H9 (cell line): Measurements from ENCODE around the gene RLN3. TPM values are rescaled to one million over a fixed set of nuclear protein-coding genes. Genes with fewer than 3 reads are reported as not detected.

Experiments used
- DNase-seq: peaks from one replicate; pipeline ENCODE4 v3.0.0-alpha.2; 2017
- H2AFZ ChIP-seq: one replicate; pipeline ENCODE4 v1.6.1; 2013; ENCODE audit warnings: mild to moderate bottlenecking, low read length, control low read depth, moderate library complexity
- H2AK5ac ChIP-seq: 2 replicates; pipeline ENCODE4 v1.6.1; 2013; ENCODE audit warnings: low read length, control low read depth, mixed read lengths; ENCODE audit not compliant: insufficient read length
- H2BK120ac ChIP-seq: one replicate; pipeline ENCODE4 v1.6.1; 2013; ENCODE audit warnings: low read depth, mild to moderate bottlenecking, low read length, control low read depth, inconsistent platforms; ENCODE audit not compliant: poor library complexity, severe bottlenecking
- H2BK12ac ChIP-seq: 2 replicates; pipeline ENCODE4 v1.6.1; 2013; ENCODE audit warnings: low read length, control low read depth, mixed read lengths, low read depth; ENCODE audit not compliant: insufficient read length
- H2BK15ac ChIP-seq: 2 replicates; pipeline ENCODE4 v1.6.1; 2013; ENCODE audit warnings: low read depth, low read length, control low read depth
- H2BK20ac ChIP-seq: one replicate; pipeline ENCODE4 v1.6.1; 2013; ENCODE audit warnings: low read depth, mild to moderate bottlenecking, low read length, control low read depth, inconsistent platforms; ENCODE audit not compliant: poor library complexity, severe bottlenecking
- H2BK5ac ChIP-seq: 2 replicates; pipeline ENCODE4 v1.6.1; 2013; ENCODE audit warnings: low read length, control low read depth, mixed read lengths; ENCODE audit not compliant: insufficient read length
- H3K14ac ChIP-seq: 2 replicates; pipeline ENCODE4 v1.6.1; 2013; ENCODE audit warnings: low read length, control low read depth; ENCODE audit not compliant: insufficient read depth
- H3K18ac ChIP-seq: 2 replicates; pipeline ENCODE4 v1.6.1; 2013; ENCODE audit warnings: low read depth, mild to moderate bottlenecking, mixed read lengths, low read length, control low read depth; ENCODE audit not compliant: insufficient read length
- H3K23ac ChIP-seq: 2 replicates; pipeline ENCODE4 v1.6.1; 2013; ENCODE audit warnings: low read length, control low read depth, mixed read lengths, low read depth; ENCODE audit not compliant: insufficient read length
- H3K23me2 ChIP-seq: 2 replicates; pipeline ENCODE4 v1.6.1; 2013; ENCODE audit warnings: low read depth, mild to moderate bottlenecking, mixed read lengths, low read length, control low read depth; ENCODE audit not compliant: insufficient read length, poor library complexity, severe bottlenecking
- H3K27ac ChIP-seq: 2 replicates; pipeline ENCODE4 v1.5.1; 2013; ENCODE audit warnings: low read length, control low read depth, mixed read lengths, low read depth; ENCODE audit not compliant: insufficient read length
- H3K27me3 ChIP-seq: 2 replicates; pipeline ENCODE4 v1.6.1; 2013; ENCODE audit warnings: low read length, control low read depth, inconsistent platforms; ENCODE audit not compliant: insufficient read depth
- H3K4ac ChIP-seq: 2 replicates; pipeline ENCODE4 v1.6.1; 2013; ENCODE audit warnings: low read depth, mild to moderate bottlenecking, control low read depth, inconsistent platforms, low read length, moderate library complexity
- H3K4me1 ChIP-seq: 2 replicates; pipeline ENCODE4 v1.6.1; 2013; ENCODE audit warnings: low read length, control low read depth, inconsistent platforms; ENCODE audit not compliant: insufficient read depth
- H3K4me2 ChIP-seq: 2 replicates; pipeline ENCODE4 v1.6.1; 2013; ENCODE audit warnings: low read length, control low read depth, mixed read lengths; ENCODE audit not compliant: insufficient read length, insufficient read depth
- H3K56ac ChIP-seq: 2 replicates; pipeline ENCODE4 v1.6.1; 2013; ENCODE audit warnings: low read depth, mild to moderate bottlenecking, mixed read lengths, low read length, control low read depth; ENCODE audit not compliant: insufficient read length
- H3K79me1 ChIP-seq: 2 replicates; pipeline ENCODE4 v1.6.1; 2013; ENCODE audit warnings: low read depth, mild to moderate bottlenecking, moderate library complexity, low read length, control low read depth, inconsistent platforms; ENCODE audit not compliant: insufficient read depth, poor library complexity, severe bottlenecking
- H3K79me2 ChIP-seq: 2 replicates; pipeline ENCODE4 v1.6.1; 2013; ENCODE audit warnings: low read length, control low read depth, inconsistent platforms; ENCODE audit not compliant: insufficient read depth
- H3K9ac ChIP-seq: 2 replicates; pipeline ENCODE4 v1.6.1; 2013; ENCODE audit warnings: low read length, control low read depth, mixed read lengths; ENCODE audit not compliant: insufficient read length; ENCODE audit errors: extremely low read depth
- H3K9me3 ChIP-seq: one replicate; pipeline ENCODE4 v1.6.1; 2013; ENCODE audit warnings: low read depth, low read length, inconsistent platforms; ENCODE audit not compliant: control insufficient read depth
- H3T11ph ChIP-seq: one replicate; pipeline ENCODE4 v1.6.1; 2013; ENCODE audit warnings: mild to moderate bottlenecking, low read length, control low read depth, inconsistent platforms
- H4K20me1 ChIP-seq: one replicate; pipeline ENCODE4 v1.6.1; 2013; ENCODE audit not compliant: control insufficient read depth, insufficient read length, insufficient read depth
- H4K5ac ChIP-seq: 2 replicates; pipeline ENCODE4 v1.6.1; 2013; ENCODE audit warnings: low read depth, mild to moderate bottlenecking, mixed read lengths, low read length, control low read depth; ENCODE audit not compliant: insufficient read length
- H4K8ac ChIP-seq: replicated peaks from 2 replicates; pipeline ENCODE4 v1.6.1; 2013; ENCODE audit warnings: low read length, control low read depth, mixed read lengths, low read depth; ENCODE audit not compliant: insufficient read length
- H4K91ac ChIP-seq: 2 replicates; pipeline ENCODE4 v1.6.1; 2013; ENCODE audit warnings: low read depth, mild to moderate bottlenecking, moderate library complexity, mixed read lengths, low read length, control low read depth; ENCODE audit not compliant: insufficient read length
- H3K27ac Mint-ChIP-seq, 3 experiments: 2 replicates in 2 of 3; 3 replicates in 1 of 3; pipeline ENCODE4 v1.8.0; 2020 to 2021; ENCODE audit warnings: mixed read lengths in 3 of 3, mild to moderate bottlenecking in 1 of 3, moderate library complexity in 1 of 3
- H3K27me3 Mint-ChIP-seq: 2 replicates; pipeline ENCODE4 v1.8.0; 2021; ENCODE audit warnings: low read depth, mild to moderate bottlenecking, moderate library complexity, mixed read lengths
- H3K36me3 Mint-ChIP-seq, 3 experiments: 2 replicates in 2 of 3; 3 replicates in 1 of 3; pipeline ENCODE4 v1.8.0; 2020 to 2021; ENCODE audit warnings: low read depth in 3 of 3, mixed read lengths in 3 of 3; ENCODE audit not compliant: insufficient read depth in 1 of 3
- H3K4me1 Mint-ChIP-seq, 2 experiments: 2 replicates each; pipeline ENCODE4 v1.8.0; 2020; ENCODE audit warnings: mixed read lengths in 2 of 2
- H3K4me3 Mint-ChIP-seq, 2 experiments: 2 replicates in 1 of 2; 3 replicates in 1 of 2; pipeline ENCODE4 v1.8.0; 2020 to 2021; ENCODE audit warnings: mild to moderate bottlenecking in 2 of 2, mixed read lengths in 2 of 2, moderate library complexity in 1 of 2
- H3K9me3 Mint-ChIP-seq, 2 experiments: 2 replicates in 1 of 2; 3 replicates in 1 of 2; pipeline ENCODE4 v1.8.0; 2020; ENCODE audit warnings: mild to moderate bottlenecking in 2 of 2, mixed read lengths in 2 of 2, moderate library complexity in 1 of 2
- CTCF ChIP-seq: fragments of 200-600 bp; sonication (generic); conservative IDR thresholded peaks from 3 replicates; pipeline ENCODE4 v1.8.0; 2021; ENCODE audit warnings: antibody characterized with exemption, mild to moderate bottlenecking
- WGBS: extraction: QIAGEN DNeasy Blood & Tissue Kit; methylation state at CpG from one replicate; pipeline ENCODE4 v1.1.7; 2013; ENCODE audit warnings: missing lambda C conversion rate, low lambda C conversion rate, mixed read lengths; ENCODE audit not compliant: insufficient read length; ENCODE audit errors: extremely low coverage; 5-methylcytosine and 5-hydroxymethylcytosine counted together
- total RNA-seq: library from RNA; stranded (reverse); gene quantifications from 2 replicates; pipeline ENCODE4 v1.2.1, GENCODE V29; 2021

Gene RLN3
- total RNA-seq, 1 experiment from 2014 or later, result not detected

DNA sequence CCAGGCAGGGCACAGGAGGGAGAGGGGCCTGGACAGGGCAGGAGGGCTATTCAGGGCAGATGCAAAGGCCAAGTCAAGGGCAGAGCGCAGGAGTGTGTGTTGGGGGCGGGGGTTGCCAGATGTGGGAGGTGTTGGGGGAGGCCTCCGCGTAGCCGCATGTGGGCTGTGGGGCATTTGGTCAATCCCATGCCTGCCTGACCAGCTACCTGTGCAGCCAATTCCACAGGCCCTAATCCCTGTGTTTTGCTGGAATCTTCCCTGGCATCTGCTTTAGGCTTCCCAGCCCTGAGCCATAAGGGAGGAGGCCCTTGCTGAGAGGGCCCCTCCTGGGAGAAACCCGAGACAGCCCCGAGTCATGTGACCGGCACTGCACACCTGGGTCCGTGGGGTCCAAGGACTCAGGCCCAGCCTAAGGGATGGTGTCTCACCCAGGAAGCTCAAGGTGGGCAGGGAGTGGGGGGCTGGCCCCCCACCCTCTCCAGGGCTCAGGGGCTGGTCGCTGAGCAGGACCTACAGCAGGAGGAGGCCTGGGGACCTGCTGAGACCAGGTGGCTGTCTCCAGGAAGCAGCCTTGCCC, 42.1 kb upstream of the RLN3 start:
- no peaks in the 10 kb centered on the region for H3K23me2 ChIP-seq
- DNase-seq, result peak; percentile 63
- no peak overlapping the region for H4K91ac ChIP-seq
- no peak overlapping the region for H2BK20ac ChIP-seq
- no peaks in the 10 kb centered on the region for H3K79me2 ChIP-seq
- Mint-ChIP-seq H3K27me3 (no peaks in the 10 kb centered on the region), H3K4me1 (peaks cover 45 to 58% of the 10 kb centered on the region in 2 experiments), H3K4me3 (peak overlapping the region; percentile 7 to 61; a peak in 4 of 5 replicates), H3K36me3 (peaks cover 0 to 19% (median 9%) of the 10 kb centered on the region in 3 experiments; a peak in 6 of 7 replicates), H3K9me3 (no peaks in the 10 kb centered on the region; a peak in 1 of 5 replicates), H3K27ac (peak overlapping the region; percentile 87 to 95 (median 95))
- no peak overlapping the region for H4K8ac ChIP-seq
- no peak overlapping the region for H3T11ph ChIP-seq
- H4K20me1 ChIP-seq, result no peaks in the 10 kb centered on the region
- WGBS, result no CpG with 5 or more reads among the region's 10 CpGs
- H2BK120ac ChIP-seq, result no peak overlapping the region
- peak overlapping the region; percentile 33 for H3K14ac ChIP-seq
- peaks cover 3% of the 10 kb centered on the region; the same call in 1 of the 2 replicates for H3K4me1 ChIP-seq
- no peak overlapping the region for H2BK15ac ChIP-seq
- H2BK12ac ChIP-seq, result no peak overlapping the region
- no peak overlapping the region for H3K9ac ChIP-seq
- H2AK5ac ChIP-seq, result no peak overlapping the region
- TF ChIP-seq CTCF, result no peak
- no peaks in the 10 kb centered on the region for H3K79me1 ChIP-seq
- peak overlapping the region; percentile 21 for H3K4me2 ChIP-seq
- no peak overlapping the region for H2BK5ac ChIP-seq
- H3K9me3 ChIP-seq, result no peaks in the 10 kb centered on the region
- H3K56ac ChIP-seq, result no peak overlapping the region
- no peak overlapping the region for H4K5ac ChIP-seq
- H3K4ac ChIP-seq, result no peak overlapping the region
- H3K27ac ChIP-seq, result peak overlapping the region; percentile 22
- no peak overlapping the region for H3K23ac ChIP-seq
- H2AFZ ChIP-seq, result no peak overlapping the region
- peak overlapping the region; percentile 85 for H3K18ac ChIP-seq
- no peaks in the 10 kb centered on the region for H3K27me3 ChIP-seq
